HEK293 (cell line): ENCODE measurements around the gene CFAP221.

Experiments
- CTCF ChIA-PET: fragments of 350-600 bp; formaldehyde crosslinking; extraction: SDS; loops from one replicate; lab custom pipeline; 2021; ENCODE audit warnings: antibody characterized with exemption; lab: Yijun Ruan, JAX
- POLR2A ChIA-PET: fragments of 300-600 bp; formaldehyde crosslinking; extraction: SDS; loops from one replicate; lab custom pipeline; 2020; ENCODE audit warnings: antibody characterized with exemption, inconsistent platforms; lab: Yijun Ruan, JAX
- H3K27ac ChIP-seq: fragments of 200-500 bp; sonication (Bioruptor generic); 2 replicates; pipeline ENCODE4 v1.5.1; 2014; ENCODE audit warnings: low read depth, low read length, control low read depth, inconsistent platforms; ENCODE audit errors: extremely low read depth
- H3K36me3 ChIP-seq, 2 experiments: fragments of 200-500 bp in 1 of 2; sonication (Bioruptor generic) in 1 of 2; 1 replicate in 1 of 2; 2 replicates in 1 of 2; pipeline ENCODE4 v1.5.1; 2014 to 2017; ENCODE audit warnings: inconsistent platforms in 2 of 2, low read length in 2 of 2; ENCODE audit not compliant: control insufficient read depth in 2 of 2, insufficient read depth in 1 of 2
- H3K4me1 ChIP-seq: fragments of 200-500 bp; sonication (Bioruptor generic); 2 replicates; pipeline ENCODE4 v1.5.1; 2014; ENCODE audit warnings: mild to moderate bottlenecking, low read length, inconsistent platforms; ENCODE audit not compliant: control insufficient read depth, insufficient read depth
- H3K4me3 ChIP-seq: 2 replicates; pipeline ENCODE4 v1.5.1; 2011; ENCODE audit warnings: low read depth, mild to moderate bottlenecking, control low read depth, low read length, moderate library complexity
- H3K9me3 ChIP-seq: fragments of 200-500 bp; sonication (Bioruptor generic); 2 replicates; pipeline ENCODE4 v1.5.1; 2014; ENCODE audit warnings: low read depth, low read length, inconsistent platforms; ENCODE audit not compliant: control insufficient read depth, insufficient read depth
- BCL6B ChIP-seq: fragments of 450-650 bp; formaldehyde crosslinking; IDR thresholded peaks from 2 replicates; pipeline ENCODE4 v1.5.1; 2017; ENCODE audit warnings: missing biosample characterization, missing genetic modification characterization
- FEZF1 ChIP-seq: fragments of 450-650 bp; formaldehyde crosslinking; IDR thresholded peaks from 2 replicates; pipeline ENCODE4 v1.5.1; 2016; ENCODE audit warnings: missing biosample characterization, missing genetic modification characterization
- KLF8 ChIP-seq: fragments of 450-650 bp; formaldehyde crosslinking; IDR thresholded peaks from 2 replicates; pipeline ENCODE4 v1.5.1; 2016; ENCODE audit warnings: missing biosample characterization, missing genetic modification characterization
- SP2 ChIP-seq: fragments of 450-650 bp; formaldehyde crosslinking; IDR thresholded peaks from 2 replicates; pipeline ENCODE4 v1.5.1; 2016; ENCODE audit warnings: missing biosample characterization, missing genetic modification characterization
- ZBTB26 ChIP-seq: fragments of 450-650 bp; formaldehyde crosslinking; optimal IDR thresholded peaks from 2 replicates; pipeline ENCODE3; 2016; ENCODE audit warnings: missing biosample characterization, mild to moderate bottlenecking, missing genetic modification characterization
- ZBTB48 ChIP-seq: fragments of 450-650 bp; formaldehyde crosslinking; IDR thresholded peaks from 2 replicates; pipeline ENCODE4 v1.5.1; 2016; ENCODE audit warnings: missing biosample characterization, missing genetic modification characterization
- ZBTB6 ChIP-seq: fragments of 450-650 bp; formaldehyde crosslinking; IDR thresholded peaks from 2 replicates; pipeline ENCODE4 v1.5.1; 2017; ENCODE audit warnings: missing biosample characterization, missing genetic modification characterization
- ZNF155 ChIP-seq: fragments of 450-650 bp; formaldehyde crosslinking; IDR thresholded peaks from 2 replicates; pipeline ENCODE4 v1.5.1; 2016; ENCODE audit warnings: missing biosample characterization, missing genetic modification characterization
- ZNF19 ChIP-seq: fragments of 450-650 bp; formaldehyde crosslinking; IDR thresholded peaks from 2 replicates; pipeline ENCODE4; 2016; ENCODE audit warnings: missing biosample characterization, missing genetic modification characterization, low read depth
- ZNF354C ChIP-seq: fragments of 450-650 bp; formaldehyde crosslinking; IDR thresholded peaks from 2 replicates; pipeline ENCODE4 v1.5.1; 2016; ENCODE audit warnings: missing biosample characterization, missing genetic modification characterization, low read depth, borderline replicate concordance
- ZNF391 ChIP-seq: fragments of 450-650 bp; formaldehyde crosslinking; IDR thresholded peaks from 2 replicates; pipeline ENCODE4 v1.5.1; 2016; ENCODE audit warnings: low read depth, missing biosample characterization, missing genetic modification characterization, borderline replicate concordance
- ZNF596 ChIP-seq: fragments of 450-650 bp; IDR thresholded peaks from 2 replicates; pipeline ENCODE4 v1.5.0; 2018; ENCODE audit warnings: missing biosample characterization, mild to moderate bottlenecking, missing genetic modification characterization, moderate library complexity
- ZNF645 ChIP-seq: fragments of 450-650 bp; formaldehyde crosslinking; IDR thresholded peaks from 2 replicates; pipeline ENCODE4; 2016; ENCODE audit warnings: missing biosample characterization, missing genetic modification characterization
- ZNF660 ChIP-seq: fragments of 450-650 bp; IDR thresholded peaks from 2 replicates; pipeline ENCODE4 v1.5.1; 2018; ENCODE audit warnings: missing biosample characterization, mild to moderate bottlenecking, missing genetic modification characterization
- ZNF677 ChIP-seq: fragments of 450-650 bp; IDR thresholded peaks from 2 replicates; pipeline ENCODE4 v1.5.0; 2018; ENCODE audit warnings: missing biosample characterization, mild to moderate bottlenecking, missing genetic modification characterization, moderate library complexity
- ZNF76 ChIP-seq: fragments of 450-650 bp; formaldehyde crosslinking; IDR thresholded peaks from 2 replicates; pipeline ENCODE4; 2016; ENCODE audit warnings: low read depth, missing biosample characterization, missing genetic modification characterization, borderline replicate concordance
- TF ChIP-seq, protein P1 (sequence below): fragments of 450-650 bp; formaldehyde crosslinking; conservative IDR thresholded peaks from 2 replicates; pipeline ENCODE4 v1.5.1; 2016; ENCODE audit warnings: low read depth, missing biosample characterization, missing genetic modification characterization
- TF ChIP-seq, protein P2 (sequence below): sonication (generic); formaldehyde crosslinking; IDR thresholded peaks from 2 replicates; pipeline ENCODE4 v1.8.1; 2022; ENCODE audit warnings: mild to moderate bottlenecking, moderate library complexity, missing genetic modification reagents
- TF ChIP-seq, protein P3 (sequence below): fragments of 450-650 bp; formaldehyde crosslinking; IDR thresholded peaks from 2 replicates; pipeline ENCODE4 v1.5.1; 2016; ENCODE audit warnings: missing biosample characterization, missing genetic modification characterization
- TF ChIP-seq, protein P4 (sequence below): fragments of 450-650 bp; formaldehyde crosslinking; IDR thresholded peaks from 2 replicates; pipeline ENCODE4 v1.5.1; 2016; ENCODE audit warnings: missing biosample characterization, missing genetic modification characterization

The CFAP221 gene

GRCh38 chr2:119700866-119701265, 156.6 kb downstream of the CFAP221 start:
- H3K4me3 ChIP-seq = no peak overlapping the region
- no peaks in the 10 kb centered on the region for H3K4me1 ChIP-seq
- no peaks in the 10 kb centered on the region for H3K9me3 ChIP-seq
- no peak for TF ChIP-seq ZNF677 (tag by site-specific recombination)
- TF ChIP-seq, protein P1, sequence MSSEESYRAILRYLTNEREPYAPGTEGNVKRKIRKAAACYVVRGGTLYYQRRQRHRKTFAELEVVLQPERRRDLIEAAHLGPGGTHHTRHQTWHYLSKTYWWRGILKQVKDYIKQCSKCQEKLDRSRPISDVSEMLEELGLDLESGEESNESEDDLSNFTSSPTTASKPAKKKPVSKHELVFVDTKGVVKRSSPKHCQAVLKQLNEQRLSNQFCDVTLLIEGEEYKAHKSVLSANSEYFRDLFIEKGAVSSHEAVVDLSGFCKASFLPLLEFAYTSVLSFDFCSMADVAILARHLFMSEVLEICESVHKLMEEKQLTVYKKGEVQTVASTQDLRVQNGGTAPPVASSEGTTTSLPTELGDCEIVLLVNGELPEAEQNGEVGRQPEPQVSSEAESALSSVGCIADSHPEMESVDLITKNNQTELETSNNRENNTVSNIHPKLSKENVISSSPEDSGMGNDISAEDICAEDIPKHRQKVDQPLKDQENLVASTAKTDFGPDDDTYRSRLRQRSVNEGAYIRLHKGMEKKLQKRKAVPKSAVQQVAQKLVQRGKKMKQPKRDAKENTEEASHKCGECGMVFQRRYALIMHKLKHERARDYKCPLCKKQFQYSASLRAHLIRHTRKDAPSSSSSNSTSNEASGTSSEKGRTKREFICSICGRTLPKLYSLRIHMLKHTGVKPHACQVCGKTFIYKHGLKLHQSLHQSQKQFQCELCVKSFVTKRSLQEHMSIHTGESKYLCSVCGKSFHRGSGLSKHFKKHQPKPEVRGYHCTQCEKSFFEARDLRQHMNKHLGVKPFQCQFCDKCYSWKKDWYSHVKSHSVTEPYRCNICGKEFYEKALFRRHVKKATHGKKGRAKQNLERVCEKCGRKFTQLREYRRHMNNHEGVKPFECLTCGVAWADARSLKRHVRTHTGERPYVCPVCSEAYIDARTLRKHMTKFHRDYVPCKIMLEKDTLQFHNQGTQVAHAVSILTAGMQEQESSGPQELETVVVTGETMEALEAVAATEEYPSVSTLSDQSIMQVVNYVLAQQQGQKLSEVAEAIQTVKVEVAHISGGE (tag by site-specific recombination) = no peak
- TF ChIP-seq ZNF645 (tag by site-specific recombination) = no peak
- no peak for TF ChIP-seq ZNF354C (tag by site-specific recombination)
- no peak for TF ChIP-seq ZNF391 (tag by site-specific recombination)
- no peak for TF ChIP-seq ZNF19 (tag by site-specific recombination)
- no peak for TF ChIP-seq ZNF76
- no peak for TF ChIP-seq KLF8 (tag by site-specific recombination)
- no peak for TF ChIP-seq ZNF155 (tag by site-specific recombination)
- TF ChIP-seq BCL6B = no peak
- TF ChIP-seq ZBTB26 (tag by site-specific recombination) = no peak
- TF ChIP-seq ZBTB48 (tag by site-specific recombination) = no peak
- no peak for TF ChIP-seq SP2
- TF ChIP-seq ZBTB6 (tag by site-specific recombination) = no peak
- TF ChIP-seq FEZF1 = no peak
- H3K36me3 ChIP-seq = no peaks in the 10 kb centered on the region
- ChIA-PET POLR2A (no interaction called here), CTCF (interaction anchor here (0.5 to 1.7 kb wide), 5 partner anchors 126 to 702 kb away, joined by 3 to 6 read pairs (median 4); no protein-coding TSS in a partner anchor)
- no peak overlapping the region for H3K27ac ChIP-seq

DNA sequence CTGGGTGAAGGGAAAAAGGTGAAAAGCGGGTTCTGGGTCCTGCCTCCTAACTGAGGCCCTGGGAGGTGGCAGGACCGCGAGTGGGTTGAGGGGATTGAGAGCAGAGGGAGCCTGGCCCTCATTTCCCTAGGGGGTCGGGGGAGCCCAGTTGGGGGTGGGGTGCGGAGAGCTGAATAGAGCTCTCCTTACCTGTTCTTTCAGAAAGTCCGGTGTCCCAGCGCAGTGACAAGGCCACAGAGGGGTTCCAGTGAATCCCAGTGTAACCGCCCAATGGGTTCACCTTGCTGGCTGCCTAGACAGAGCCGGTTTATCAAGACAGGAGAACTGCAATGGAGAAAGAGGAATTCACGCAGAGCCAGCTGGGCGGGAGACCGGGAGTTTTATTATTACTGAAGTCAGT, 157.1 kb downstream of the CFAP221 start:
- TF ChIP-seq, protein P2, sequence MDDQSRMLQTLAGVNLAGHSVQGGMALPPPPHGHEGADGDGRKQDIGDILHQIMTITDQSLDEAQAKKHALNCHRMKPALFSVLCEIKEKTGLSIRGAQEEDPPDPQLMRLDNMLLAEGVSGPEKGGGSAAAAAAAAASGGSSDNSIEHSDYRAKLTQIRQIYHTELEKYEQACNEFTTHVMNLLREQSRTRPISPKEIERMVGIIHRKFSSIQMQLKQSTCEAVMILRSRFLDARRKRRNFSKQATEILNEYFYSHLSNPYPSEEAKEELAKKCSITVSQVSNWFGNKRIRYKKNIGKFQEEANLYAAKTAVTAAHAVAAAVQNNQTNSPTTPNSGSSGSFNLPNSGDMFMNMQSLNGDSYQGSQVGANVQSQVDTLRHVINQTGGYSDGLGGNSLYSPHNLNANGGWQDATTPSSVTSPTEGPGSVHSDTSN (CRISPR knock-in tag) = no peak
- TF ChIP-seq, protein P3, sequence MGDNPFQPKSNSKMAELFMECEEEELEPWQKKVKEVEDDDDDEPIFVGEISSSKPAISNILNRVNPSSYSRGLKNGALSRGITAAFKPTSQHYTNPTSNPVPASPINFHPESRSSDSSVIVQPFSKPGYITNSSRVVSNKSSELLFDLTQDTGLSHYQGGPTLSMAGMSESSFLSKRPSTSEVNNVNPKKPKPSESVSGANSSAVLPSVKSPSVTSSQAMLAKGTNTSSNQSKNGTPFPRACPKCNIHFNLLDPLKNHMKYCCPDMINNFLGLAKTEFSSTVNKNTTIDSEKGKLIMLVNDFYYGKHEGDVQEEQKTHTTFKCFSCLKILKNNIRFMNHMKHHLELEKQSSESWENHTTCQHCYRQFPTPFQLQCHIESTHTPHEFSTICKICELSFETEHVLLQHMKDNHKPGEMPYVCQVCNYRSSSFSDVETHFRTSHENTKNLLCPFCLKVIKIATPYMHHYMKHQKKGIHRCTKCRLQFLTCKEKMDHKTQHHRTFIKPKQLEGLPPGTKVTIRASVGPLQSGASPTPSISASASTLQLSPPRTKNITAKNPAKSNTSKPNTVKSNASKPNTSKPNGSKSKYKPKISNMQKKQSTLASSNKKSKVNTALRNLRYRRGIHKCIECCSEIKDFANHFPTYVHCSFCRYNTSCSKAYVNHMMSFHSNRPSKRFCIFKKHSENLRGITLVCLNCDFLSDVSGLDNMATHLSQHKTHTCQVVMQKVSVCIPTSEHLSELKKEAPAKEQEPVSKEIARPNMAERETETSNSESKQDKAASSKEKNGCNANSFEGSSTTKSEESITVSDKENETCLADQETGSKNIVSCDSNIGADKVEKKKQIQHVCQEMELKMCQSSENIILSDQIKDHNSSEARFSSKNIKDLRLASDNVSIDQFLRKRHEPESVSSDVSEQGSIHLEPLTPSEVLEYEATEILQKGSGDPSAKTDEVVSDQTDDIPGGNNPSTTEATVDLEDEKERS (tag by site-specific recombination) = no peak
- TF ChIP-seq, protein P4, sequence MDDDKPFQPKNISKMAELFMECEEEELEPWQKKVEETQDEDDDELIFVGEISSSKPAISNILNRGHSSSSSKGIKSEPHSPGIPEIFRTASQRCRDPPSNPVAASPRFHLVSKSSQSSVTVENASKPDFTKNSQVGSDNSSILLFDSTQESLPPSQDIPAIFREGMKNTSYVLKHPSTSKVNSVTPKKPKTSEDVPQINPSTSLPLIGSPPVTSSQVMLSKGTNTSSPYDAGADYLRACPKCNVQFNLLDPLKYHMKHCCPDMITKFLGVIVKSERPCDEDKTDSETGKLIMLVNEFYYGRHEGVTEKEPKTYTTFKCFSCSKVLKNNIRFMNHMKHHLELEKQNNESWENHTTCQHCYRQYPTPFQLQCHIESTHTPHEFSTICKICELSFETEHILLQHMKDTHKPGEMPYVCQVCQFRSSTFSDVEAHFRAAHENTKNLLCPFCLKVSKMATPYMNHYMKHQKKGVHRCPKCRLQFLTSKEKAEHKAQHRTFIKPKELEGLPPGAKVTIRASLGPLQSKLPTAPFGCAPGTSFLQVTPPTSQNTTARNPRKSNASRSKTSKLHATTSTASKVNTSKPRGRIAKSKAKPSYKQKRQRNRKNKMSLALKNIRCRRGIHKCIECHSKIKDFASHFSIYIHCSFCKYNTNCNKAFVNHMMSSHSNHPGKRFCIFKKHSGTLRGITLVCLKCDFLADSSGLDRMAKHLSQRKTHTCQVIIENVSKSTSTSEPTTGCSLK (tag by site-specific recombination) = no peak
- TF ChIP-seq ZNF596 (tag by site-specific recombination) = no peak
- no peak for TF ChIP-seq ZNF660 (tag by site-specific recombination)
- CTCF ChIA-PET = interaction anchor here (0.6 to 1.8 kb wide), 8 partner anchors 20 to 702 kb away, joined by 3 to 6 read pairs (median 4); no protein-coding TSS in a partner anchor
- Histone ChIP-seq H3K36me3 (no peaks in the 10 kb centered on the region), H3K4me1 (no peaks in the 10 kb centered on the region), H3K4me3 (no peak overlapping the region), H3K27ac (no peak overlapping the region), H3K9me3 (no peaks in the 10 kb centered on the region)
- POLR2A ChIA-PET = no interaction called here
